Muscle of back (tissue), 11 donors: ENCODE results near the gene PADI3. TPM values are rescaled to one million over a fixed set of nuclear protein-coding genes. Genes with fewer than 3 reads are reported as not detected.
"Not testable (repeated sequence)": the region's sequence is repeated elsewhere in the genome, so short reads cannot be mapped to it uniquely, and the experiment has no call there.

ENCODE experiments used
- DNase-seq, 3 donors: peaks; one replicate each; pipeline versions ENCODE4 v3.0.0 to v3.0.0-alpha.2; 2013
- polyA plus RNA-seq, 10 donors: library from polyadenylated mRNA; unstranded; fragments of 120-200 nt; gene quantifications; one replicate each; pipeline ENCODE4 v1.2.1, GENCODE V29; 2013; ENCODE audit not compliant: insufficient read length in 10 of 10

PADI3 gene
- polyA plus RNA-seq, 10 donors = 0.09 to 0.11 TPM; not detected in 8

- DNase-seq = no peak
Observed at GRCh38 chr1:17301767-17302166, 52.9 kb downstream of the PADI3 start.

- no peak for DNase-seq
Observed at GRCh38 chr1:17304151-17304825, 55.4 kb downstream of the PADI3 start.

- DNase-seq = no peak
Observed at GRCh38 chr1:17304826-17305175, 55.9 kb downstream of the PADI3 start.

- no peak for DNase-seq
Observed at GRCh38 chr1:17305576-17306095, 56.7 kb downstream of the PADI3 start.

GRCh38 chr1:17306407-17306806 lies 57.5 kb downstream of the PADI3 start:
- no peak for DNase-seq

- no peak for DNase-seq
Observed at GRCh38 chr1:17306921-17307320, 58.0 kb downstream of the PADI3 start.

- no peak for DNase-seq
Observed at GRCh38 chr1:17307329-17307728, 58.4 kb downstream of the PADI3 start.

GRCh38 chr1:17307946-17308345 lies 59.0 kb downstream of the PADI3 start, which contains the start of gene PADI4:
TSS of gene PADI4 (plus strand) at chr1:17308197. CDS start at chr1:17308223, 26 bp downstream.
- no peak for DNase-seq

- DNase-seq = no peak
Observed at GRCh38 chr1:17308593-17308992, 59.7 kb downstream of the PADI3 start.

- DNase-seq = no peak
Observed at GRCh38 chr1:17309426-17310067, 60.6 kb downstream of the PADI3 start.

GRCh38 chr1:17310068-17310640 lies 61.3 kb downstream of the PADI3 start:
- DNase-seq = no peak

GRCh38 chr1:17313530-17314309 lies 64.8 kb downstream of the PADI3 start:
- no peak for DNase-seq

- no peak for DNase-seq
Observed at GRCh38 chr1:17314491-17314971, 65.6 kb downstream of the PADI3 start.

- DNase-seq = no peak
Observed at GRCh38 chr1:17315542-17316130, 66.7 kb downstream of the PADI3 start.

GRCh38 chr1:17316704-17317103 lies 67.8 kb downstream of the PADI3 start:
- DNase-seq = no peak

- DNase-seq = no peak
Observed at GRCh38 chr1:17318262-17318661, 69.4 kb downstream of the PADI3 start.

GRCh38 chr1:17319561-17320350 lies 70.9 kb downstream of the PADI3 start:
- DNase-seq = no peak

- not testable (repeated sequence) for DNase-seq
Observed at GRCh38 chr1:17321857-17322390, 73.0 kb downstream of the PADI3 start.

GRCh38 chr1:17328855-17329254 lies 80.0 kb downstream of the PADI3 start:
- DNase-seq = no peak

- DNase-seq = no peak
Observed at GRCh38 chr1:17329610-17330009, 80.7 kb downstream of the PADI3 start.

- DNase-seq = no peak
Observed at GRCh38 chr1:17330856-17331255, 82.0 kb downstream of the PADI3 start.
